Bronchial smooth muscle cell (primary cell): ENCODE data around the gene C19orf33. TPM values are rescaled to one million over a fixed set of nuclear protein-coding genes. Genes with fewer than 3 reads are reported as not detected.

Source experiments
- total RNA-seq: library from RNA; depleted of rRNA; stranded (reverse); fragments of >200 nt; gene quantifications from 2 replicates; pipeline ENCODE4 v1.2.1, GENCODE V29; 2014

Gene C19orf33
- 1.5 and 8.8 TPM in 2 replicates for total RNA-seq

GRCh38 chr19:38303517-38304351 is at the start of gene C19orf33:
Gene C19orf33 (plus strand): TSS chr19:38304251. CDS start chr19:38304262, 11 bp downstream.

DNA sequence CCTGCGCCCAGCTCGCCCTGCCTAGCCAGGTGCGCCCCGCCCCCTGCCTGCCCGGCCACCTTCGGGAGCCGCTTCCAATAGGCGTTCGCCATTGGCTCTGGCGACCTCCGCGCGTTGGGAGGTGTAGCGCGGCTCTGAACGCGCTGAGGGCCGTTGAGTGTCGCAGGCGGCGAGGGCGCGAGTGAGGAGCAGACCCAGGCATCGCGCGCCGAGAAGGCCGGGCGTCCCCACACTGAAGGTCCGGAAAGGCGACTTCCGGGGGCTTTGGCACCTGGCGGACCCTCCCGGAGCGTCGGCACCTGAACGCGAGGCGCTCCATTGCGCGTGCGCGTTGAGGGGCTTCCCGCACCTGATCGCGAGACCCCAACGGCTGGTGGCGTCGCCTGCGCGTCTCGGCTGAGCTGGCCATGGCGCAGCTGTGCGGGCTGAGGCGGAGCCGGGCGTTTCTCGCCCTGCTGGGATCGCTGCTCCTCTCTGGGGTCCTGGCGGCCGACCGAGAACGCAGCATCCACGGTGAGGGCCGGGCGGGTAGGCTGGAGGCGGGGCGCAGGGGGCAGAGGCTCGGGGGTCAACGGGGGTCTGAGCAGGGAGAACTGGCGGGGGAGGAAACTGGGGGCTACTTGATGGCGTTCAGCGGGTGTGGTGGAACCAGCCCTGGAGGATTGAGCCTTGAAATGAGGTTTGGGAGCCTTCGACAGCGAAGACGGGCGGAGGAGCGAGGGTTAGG is 39.4 kb upstream of the C19orf33 start, which contains the start of gene SPINT2:
Gene SPINT2, plus strand, starts transcription at position 88 of the 727 bp plus-strand sequence. Its CDS starts 320 bp downstream, at position 408.

GRCh38 chr19:38315657-38316476 is 11.8 kb downstream of the C19orf33 start, which contains the start of gene YIF1B:
Gene YIF1B (minus strand): TSS chr19:38315947. CDS start chr19:38315917, 30 bp downstream.

DNA sequence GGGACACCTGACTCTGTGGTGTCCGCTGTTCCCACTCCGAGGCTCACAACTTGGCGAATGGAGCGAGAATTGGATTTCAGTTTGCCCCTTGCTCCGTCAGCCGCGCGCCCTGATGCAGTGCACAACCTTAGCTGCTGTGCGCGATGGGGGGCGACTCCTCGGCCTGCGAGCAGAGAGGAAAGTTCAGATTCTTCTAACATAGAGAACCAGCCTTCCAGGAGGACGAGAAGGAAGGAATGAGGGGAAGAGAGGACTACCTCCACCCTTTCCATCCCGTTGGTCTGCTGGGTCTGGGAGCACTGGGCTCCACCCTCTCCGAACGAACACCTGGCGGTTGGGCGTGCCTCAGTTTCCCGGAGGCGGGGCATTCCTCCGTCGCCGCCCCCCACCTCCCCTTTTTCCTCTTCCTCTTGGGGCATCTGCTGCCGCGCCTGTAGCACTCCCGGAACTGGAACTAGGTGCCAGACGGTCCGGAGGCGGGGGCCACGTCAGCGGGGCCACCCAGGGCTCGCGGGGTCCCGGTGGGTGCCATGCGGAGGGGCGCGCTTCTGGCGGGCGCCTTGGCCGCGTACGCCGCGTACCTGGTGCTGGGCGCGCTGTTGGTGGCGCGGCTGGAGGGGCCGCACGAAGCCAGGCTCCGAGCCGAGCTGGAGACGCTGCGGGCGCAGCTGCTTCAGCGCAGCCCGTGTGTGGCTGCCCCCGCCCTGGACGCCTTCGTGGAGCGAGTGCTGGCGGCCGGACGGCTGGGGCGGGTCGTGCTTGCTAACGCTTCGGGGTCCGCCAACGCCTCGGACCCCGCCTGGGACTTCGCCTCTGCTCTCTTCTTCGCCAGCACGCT is 15.6 kb downstream of the C19orf33 start, which contains the start of gene KCNK6:
Gene KCNK6, plus strand, starts transcription at position 425 of the 838 bp plus-strand sequence. Its CDS starts 106 bp downstream, at position 531.

Other genes with a start within 250 kb of the C19orf33 start
- gene DPF1, start 80.0 kb upstream of the C19orf33 start, total RNA-seq = 0.34 and 0.63 TPM in 2 replicates
- gene PPP1R14A, start 47.9 kb upstream of the C19orf33 start, total RNA-seq = 0.16 and 0.17 TPM in 2 replicates
- gene SPINT2, start 39.7 kb upstream of the C19orf33 start, total RNA-seq = 1.4 and 2.1 TPM in 2 replicates
- 41.0 and 58.3 TPM in 2 replicates for gene YIF1B, start 11.7 kb downstream of the C19orf33 start, total RNA-seq
- 1.9 and 2.0 TPM in 2 replicates for gene KCNK6, start 15.6 kb downstream of the C19orf33 start, total RNA-seq
- gene CATSPERG, start 31.6 kb downstream of the C19orf33 start, total RNA-seq = 1.0 and 1.1 TPM in 2 replicates
- gene PSMD8, start 70.3 kb downstream of the C19orf33 start, total RNA-seq = 182 and 195 TPM in 2 replicates
- 0.32 and 0.34 TPM in 2 replicates for gene GGN, start 83.8 kb downstream of the C19orf33 start, total RNA-seq
- 0.69 and 2.0 TPM in 2 replicates for gene SPRED3, start 84.4 kb downstream of the C19orf33 start, total RNA-seq
- gene FAM98C, start 98.8 kb downstream of the C19orf33 start, total RNA-seq = 8.2 and 9.6 TPM in 2 replicates
- 0.34 TPM in 1 of 2 replicates, not detected in the other for gene RASGRP4, start 122.0 kb downstream of the C19orf33 start, total RNA-seq
- gene RYR1, start 129.4 kb downstream of the C19orf33 start, total RNA-seq = under 0.01 TPM in 2 replicates